ENCODE results near the gene NMNAT3. TPM values are rescaled to one million over a fixed set of nuclear protein-coding genes. Genes with fewer than 3 reads are reported as not detected.

Gene NMNAT3
- total RNA-seq, 1 experiment from 2014 or later, result 1.3 TPM

- H2AK5ac ChIP-seq (ENCODE audit: insufficient read length, low read length), result no peak overlapping the region
- peaks cover 25% of the 10 kb centered on the region for H3K27me3 Mint-ChIP-seq (ENCODE audit: low read depth)
Measured at GRCh38 chr3:139528924-139529323, 148.8 kb downstream of the NMNAT3 start.

More at GRCh38 chr3:139528924-139529323, 148.8 kb downstream of the NMNAT3 start:
- Histone ChIP-seq H2BK12ac (ENCODE audit: insufficient read length, low read depth, low read length) (no peak overlapping the region), H3K23me2 (ENCODE audit: insufficient read length, low read depth, low read length, poor library complexity, severe bottlenecking) (no peaks in the 10 kb centered on the region), H3K27me3 (ENCODE audit: insufficient read depth, low read length) (no peaks in the 10 kb centered on the region), H3K14ac (ENCODE audit: insufficient read depth, low read length) (no peak overlapping the region), H2BK15ac (ENCODE audit: low read depth, low read length) (no peak overlapping the region), H3K4ac (ENCODE audit: low read depth, low read length) (no peak overlapping the region), H4K8ac (replicated peaks; ENCODE audit: insufficient read length, low read depth, low read length) (no peak overlapping the region), H2BK5ac (ENCODE audit: insufficient read length, low read length) (no peak overlapping the region), H3T11ph (ENCODE audit: low read length) (no peak overlapping the region), H3K79me1 (ENCODE audit: insufficient read depth, low read depth, low read length, poor library complexity, severe bottlenecking) (no peaks in the 10 kb centered on the region), H2AFZ (ENCODE audit: low read length) (no peak overlapping the region), H3K79me2 (ENCODE audit: insufficient read depth, low read length) (no peaks in the 10 kb centered on the region), H3K56ac (ENCODE audit: insufficient read length, low read depth, low read length) (no peak overlapping the region), H3K9ac (ENCODE audit: extremely low read depth, insufficient read length, low read length) (no peak overlapping the region), H3K9me3 (ENCODE audit: control insufficient read depth, low read depth, low read length) (no peaks in the 10 kb centered on the region), H2BK120ac (ENCODE audit: low read depth, low read length, poor library complexity, severe bottlenecking) (no peak overlapping the region), H3K18ac (ENCODE audit: insufficient read length, low read depth, low read length) (no peak overlapping the region), H3K4me1 (ENCODE audit: insufficient read depth, low read length) (peaks cover 7% of the 10 kb centered on the region; the same call in 1 of the 2 replicates), H2BK20ac (ENCODE audit: low read depth, low read length, poor library complexity, severe bottlenecking) (no peak overlapping the region), H3K27ac (ENCODE audit: insufficient read length, low read depth, low read length) (no peak overlapping the region), H3K23ac (ENCODE audit: insufficient read length, low read depth, low read length) (no peak overlapping the region), H4K5ac (ENCODE audit: insufficient read length, low read depth, low read length) (no peak overlapping the region), H4K91ac (ENCODE audit: insufficient read length, low read depth, low read length) (no peak overlapping the region), H4K20me1 (ENCODE audit: control insufficient read depth, insufficient read depth, insufficient read length) (no peaks in the 10 kb centered on the region), H3K4me2 (ENCODE audit: insufficient read depth, insufficient read length, low read length) (no peak overlapping the region)
- H3K36me3 Mint-ChIP-seq (ENCODE audit: insufficient read depth in 1 of 3, low read depth in 3 of 3), result no peaks in the 10 kb centered on the region
- WGBS (ENCODE audit: extremely low coverage, insufficient read length, low lambda C conversion rate), result no CpG with 5 or more reads among the region's 3 CpGs
- no peaks in the 10 kb centered on the region for H3K9me3 Mint-ChIP-seq
- no peak overlapping the region for H3K4me3 Mint-ChIP-seq
- no peak for TF ChIP-seq CTCF (conservative IDR thresholded peaks at IDR 0.05)
- H3K4me1 Mint-ChIP-seq, result peaks cover 26 to 49% of the 10 kb centered on the region in 2 experiments
- DNase-seq, result no peak
- H3K27ac Mint-ChIP-seq, result no peak overlapping the region
